Panc1 (cell line): ENCODE measurements around the gene CYP8B1. TPM values are rescaled to one million over a fixed set of nuclear protein-coding genes. Genes with fewer than 3 reads are reported as not detected.

Experiments
- ATAC-seq: fragments of 200-7000 bp; cut with Tn5 transposase; 2 replicates; pipeline ENCODE4 v1.9.1; 2020; ENCODE audit warnings: mild to moderate bottlenecking, moderate library complexity
- BruUV-seq: library from RNA; stranded (reverse); fragments of 400-500 nt; replicated peaks from 2 replicates; lab custom pipeline; 2021; lab: Mats Ljungman, UMichigan
- CTCF ChIA-PET: fragments of 300-600 bp; sonication (Branson Sonifier 250); formaldehyde crosslinking; loops from one replicate; lab custom pipeline; 2022; ENCODE audit warnings: antibody characterized with exemption; lab: Charles Lee
- POLR2A ChIA-PET: fragments of 300-600 bp; sonication (Branson Sonifier 250); formaldehyde crosslinking; loops from one replicate; lab custom pipeline; 2022; ENCODE audit warnings: antibody characterized with exemption; lab: Charles Lee
- DNase-seq: peaks from one replicate; pipeline ENCODE4 v3.0.0-alpha.2; 2010; ENCODE audit warnings: low read depth, low spot score
- H3K27ac ChIP-seq: 2 replicates; pipeline ENCODE4 v1.5.1; 2011; ENCODE audit warnings: mild to moderate bottlenecking, low read length, inconsistent platforms
- H3K27me3 ChIP-seq: fragments of 200-500 bp; sonication (Bioruptor generic); 2 replicates; pipeline ENCODE4 v1.6.0; 2014; ENCODE audit warnings: low read length, inconsistent platforms; ENCODE audit not compliant: control insufficient read depth, insufficient read depth
- H3K36me3 ChIP-seq: fragments of 200-500 bp; sonication (Bioruptor generic); 2 replicates; pipeline ENCODE4 v1.5.1; 2014; ENCODE audit warnings: inconsistent platforms, mild to moderate bottlenecking, low read length, moderate library complexity; ENCODE audit not compliant: control insufficient read depth, insufficient read depth
- H3K4me1 ChIP-seq: 2 replicates; pipeline ENCODE4 v1.5.1; 2011; ENCODE audit warnings: inconsistent platforms, mild to moderate bottlenecking, low read length, moderate library complexity; ENCODE audit not compliant: control insufficient read depth, insufficient read depth
- H3K4me3 ChIP-seq, 2 experiments: 2 replicates each; pipeline ENCODE4 v1.5.1; 2011 to 2012; ENCODE audit warnings: low read depth in 2 of 2, low read length in 2 of 2, mild to moderate bottlenecking in 2 of 2, inconsistent platforms in 1 of 2, moderate library complexity in 1 of 2
- H3K9me3 ChIP-seq: fragments of 200-500 bp; sonication (Bioruptor generic); 2 replicates; pipeline ENCODE4 v1.5.1; 2014; ENCODE audit warnings: low read depth, mild to moderate bottlenecking, inconsistent platforms, low read length, moderate library complexity; ENCODE audit not compliant: control insufficient read depth, insufficient read depth
- POLR2AphosphoS5 ChIP-seq: IDR thresholded peaks from 2 replicates; pipeline ENCODE4 v1.6.1; 2012; ENCODE audit warnings: mild to moderate bottlenecking, low read depth, low read length, moderate library complexity
- SIN3A ChIP-seq: IDR thresholded peaks from 2 replicates; pipeline ENCODE4 v1.6.1; 2012; ENCODE audit warnings: low read depth, mild to moderate bottlenecking, low read length, moderate library complexity, borderline replicate concordance; ENCODE audit not compliant: insufficient read depth
- TCF7L2 ChIP-seq: IDR thresholded peaks from 2 replicates; pipeline ENCODE4 v1.6.1; 2011; ENCODE audit warnings: mild to moderate bottlenecking, low read depth, low read length, inconsistent platforms
- in situ Hi-C: cut with HindIII; loops from 2 replicates; pipeline ENCODE4 v1.10.0; 2016; ENCODE audit warnings: low sequenced_read_pairs, low pct_unique_long_range_greater_than_20kb
- intact Hi-C: fragments of 100-400 bp; cut with micrococcal nuclease; formaldehyde crosslinking; loops from one replicate; pipeline ENCODE4 v1.10.0; 2022; ENCODE audit not compliant: unreplicated experiment
- total RNA-seq: library from RNA; stranded (reverse); gene quantifications from one replicate; pipeline ENCODE4 v1.2.1, GENCODE V29; 2021; ENCODE audit not compliant: unreplicated experiment
- TF ChIP-seq, protein P1 (sequence below), 2 experiments: IDR thresholded peaks; 2 replicates each; pipeline ENCODE4 v1.6.1; 2011 to 2012; ENCODE audit warnings: low read depth in 2 of 2, control low read depth in 1 of 2, low read length in 1 of 2, mild to moderate bottlenecking in 1 of 2, moderate library complexity in 1 of 2; ENCODE audit not compliant: insufficient read depth in 1 of 2
- TF ChIP-seq, protein P2 (sequence below): fragments of 450-650 bp; IDR thresholded peaks from 2 replicates; pipeline ENCODE4 v1.5.1; 2017; ENCODE audit warnings: mild to moderate bottlenecking

CYP8B1 gene
- total RNA-seq, 1 experiment from 2014 or later: 0.08 TPM

DNA sequence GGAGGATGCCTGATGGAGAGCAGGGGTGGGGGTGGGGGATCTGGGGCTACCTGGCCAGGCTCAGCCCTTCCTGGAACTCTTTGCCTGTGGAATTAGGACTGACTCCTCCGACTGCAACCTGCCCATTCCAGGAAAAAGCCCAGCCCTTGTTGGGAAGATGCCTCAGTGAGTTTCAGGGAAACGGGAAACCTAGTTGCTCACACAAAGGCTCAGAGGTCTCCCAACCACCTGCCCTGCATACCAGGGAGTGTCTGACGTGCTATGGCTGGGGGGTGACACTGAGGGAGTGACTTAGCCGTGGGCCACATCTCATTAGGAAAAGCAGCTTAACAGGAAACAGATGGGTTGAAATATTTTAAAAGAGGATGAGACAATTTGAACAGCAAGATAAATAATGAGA, 27.9 kb downstream of the CYP8B1 start:
- no peaks in the 10 kb centered on the region for H3K9me3 ChIP-seq
- H3K27me3 ChIP-seq: no peaks in the 10 kb centered on the region; the same call in 1 of the 2 replicates
- TF ChIP-seq, protein P1, sequence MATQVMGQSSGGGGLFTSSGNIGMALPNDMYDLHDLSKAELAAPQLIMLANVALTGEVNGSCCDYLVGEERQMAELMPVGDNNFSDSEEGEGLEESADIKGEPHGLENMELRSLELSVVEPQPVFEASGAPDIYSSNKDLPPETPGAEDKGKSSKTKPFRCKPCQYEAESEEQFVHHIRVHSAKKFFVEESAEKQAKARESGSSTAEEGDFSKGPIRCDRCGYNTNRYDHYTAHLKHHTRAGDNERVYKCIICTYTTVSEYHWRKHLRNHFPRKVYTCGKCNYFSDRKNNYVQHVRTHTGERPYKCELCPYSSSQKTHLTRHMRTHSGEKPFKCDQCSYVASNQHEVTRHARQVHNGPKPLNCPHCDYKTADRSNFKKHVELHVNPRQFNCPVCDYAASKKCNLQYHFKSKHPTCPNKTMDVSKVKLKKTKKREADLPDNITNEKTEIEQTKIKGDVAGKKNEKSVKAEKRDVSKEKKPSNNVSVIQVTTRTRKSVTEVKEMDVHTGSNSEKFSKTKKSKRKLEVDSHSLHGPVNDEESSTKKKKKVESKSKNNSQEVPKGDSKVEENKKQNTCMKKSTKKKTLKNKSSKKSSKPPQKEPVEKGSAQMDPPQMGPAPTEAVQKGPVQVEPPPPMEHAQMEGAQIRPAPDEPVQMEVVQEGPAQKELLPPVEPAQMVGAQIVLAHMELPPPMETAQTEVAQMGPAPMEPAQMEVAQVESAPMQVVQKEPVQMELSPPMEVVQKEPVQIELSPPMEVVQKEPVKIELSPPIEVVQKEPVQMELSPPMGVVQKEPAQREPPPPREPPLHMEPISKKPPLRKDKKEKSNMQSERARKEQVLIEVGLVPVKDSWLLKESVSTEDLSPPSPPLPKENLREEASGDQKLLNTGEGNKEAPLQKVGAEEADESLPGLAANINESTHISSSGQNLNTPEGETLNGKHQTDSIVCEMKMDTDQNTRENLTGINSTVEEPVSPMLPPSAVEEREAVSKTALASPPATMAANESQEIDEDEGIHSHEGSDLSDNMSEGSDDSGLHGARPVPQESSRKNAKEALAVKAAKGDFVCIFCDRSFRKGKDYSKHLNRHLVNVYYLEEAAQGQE (IDR thresholded peaks at IDR 0.05; ENCODE audit: insufficient read depth in 1 of 2, low read depth in 2 of 2, low read length in 1 of 2): no peak
- ChIA-PET POLR2A (no interaction called here), CTCF (no interaction called here)
- DNase-seq (no peak), ATAC-seq (no peak)
- in situ Hi-C loops: no loop called here
- intact Hi-C loops: no loop called here
- H3K36me3 ChIP-seq: no peaks in the 10 kb centered on the region
- no peak overlapping the region for H3K27ac ChIP-seq
- no TSS peak for BruUV-seq
- H3K4me3 ChIP-seq: no peak overlapping the region
- H3K4me1 ChIP-seq: no peaks in the 10 kb centered on the region

DNA sequence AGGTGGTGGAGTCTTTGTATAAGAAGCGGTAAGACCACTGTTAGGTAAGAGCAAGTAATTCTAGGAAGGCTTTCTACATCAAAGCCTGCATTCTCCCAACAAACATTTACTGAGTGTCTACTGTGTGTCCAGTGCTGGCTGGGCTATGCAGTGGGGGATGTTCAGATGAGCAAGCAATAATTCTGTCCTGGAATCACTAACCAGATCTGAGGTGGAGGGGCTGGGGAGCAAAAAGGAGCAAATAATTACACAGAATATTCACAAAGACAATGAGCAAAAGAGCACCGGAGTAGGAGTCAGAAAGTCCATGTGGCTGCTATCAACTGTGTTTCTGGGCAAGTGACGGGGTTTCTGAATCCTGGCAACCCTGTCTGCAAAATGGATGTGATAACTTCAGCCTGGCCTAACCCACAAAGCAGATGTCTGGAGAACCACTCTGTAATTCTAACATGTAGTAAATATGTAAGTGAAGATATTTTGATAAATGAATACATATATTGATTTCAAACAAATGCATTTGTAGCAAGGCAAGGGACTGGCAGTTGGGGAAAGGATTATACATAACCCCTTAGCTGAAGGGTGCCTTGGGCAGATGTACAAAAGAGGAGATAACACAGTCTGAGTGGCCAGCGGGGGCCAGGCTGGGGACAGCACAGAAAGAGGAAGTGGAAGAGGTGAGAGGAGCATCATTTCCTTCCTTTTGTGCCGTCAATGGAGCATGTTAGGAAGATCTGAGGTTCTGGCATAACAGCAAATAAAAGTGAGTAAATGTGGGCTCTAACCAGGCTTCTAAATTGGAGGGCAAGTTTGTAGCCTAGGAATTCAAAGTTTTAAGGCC, 28.8 kb downstream of the CYP8B1 start:
- ChIA-PET CTCF (no interaction called here), POLR2A (no interaction called here)
- Histone ChIP-seq H3K27ac (no peak overlapping the region), H3K4me1 (no peaks in the 10 kb centered on the region), H3K27me3 (no peaks in the 10 kb centered on the region; the same call in 1 of the 2 replicates), H3K36me3 (no peaks in the 10 kb centered on the region), H3K9me3 (no peaks in the 10 kb centered on the region), H3K4me3 (no peak overlapping the region)
- no peak for ATAC-seq
- in situ Hi-C loops: no loop called here
- DNase-seq: no peak
- TF ChIP-seq POLR2AphosphoS5 (no peak), SIN3A (no peak), TCF7L2 (no peak)
- TF ChIP-seq, protein P2, sequence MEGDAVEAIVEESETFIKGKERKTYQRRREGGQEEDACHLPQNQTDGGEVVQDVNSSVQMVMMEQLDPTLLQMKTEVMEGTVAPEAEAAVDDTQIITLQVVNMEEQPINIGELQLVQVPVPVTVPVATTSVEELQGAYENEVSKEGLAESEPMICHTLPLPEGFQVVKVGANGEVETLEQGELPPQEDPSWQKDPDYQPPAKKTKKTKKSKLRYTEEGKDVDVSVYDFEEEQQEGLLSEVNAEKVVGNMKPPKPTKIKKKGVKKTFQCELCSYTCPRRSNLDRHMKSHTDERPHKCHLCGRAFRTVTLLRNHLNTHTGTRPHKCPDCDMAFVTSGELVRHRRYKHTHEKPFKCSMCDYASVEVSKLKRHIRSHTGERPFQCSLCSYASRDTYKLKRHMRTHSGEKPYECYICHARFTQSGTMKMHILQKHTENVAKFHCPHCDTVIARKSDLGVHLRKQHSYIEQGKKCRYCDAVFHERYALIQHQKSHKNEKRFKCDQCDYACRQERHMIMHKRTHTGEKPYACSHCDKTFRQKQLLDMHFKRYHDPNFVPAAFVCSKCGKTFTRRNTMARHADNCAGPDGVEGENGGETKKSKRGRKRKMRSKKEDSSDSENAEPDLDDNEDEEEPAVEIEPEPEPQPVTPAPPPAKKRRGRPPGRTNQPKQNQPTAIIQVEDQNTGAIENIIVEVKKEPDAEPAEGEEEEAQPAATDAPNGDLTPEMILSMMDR: no peak
- TF ChIP-seq, protein P1 (IDR thresholded peaks at IDR 0.05; ENCODE audit: insufficient read depth in 1 of 2, low read depth in 2 of 2, low read length in 1 of 2): no peak
- intact Hi-C loops: no loop called here
- no TSS peak for BruUV-seq
